Measurements from ENCODE around the gene SPRED3. TPM values are rescaled to one million over a fixed set of nuclear protein-coding genes. Genes with fewer than 3 reads are reported as not detected.
A peak's percentile ranks its signal among the peaks of the same experiment; 100 is the strongest.

Gene SPRED3
- total and polyA plus RNA-seq, 4 experiments from 2014 or later: 0.07 to 3.8 (median 3.0) TPM; not detected in 1

DNA sequence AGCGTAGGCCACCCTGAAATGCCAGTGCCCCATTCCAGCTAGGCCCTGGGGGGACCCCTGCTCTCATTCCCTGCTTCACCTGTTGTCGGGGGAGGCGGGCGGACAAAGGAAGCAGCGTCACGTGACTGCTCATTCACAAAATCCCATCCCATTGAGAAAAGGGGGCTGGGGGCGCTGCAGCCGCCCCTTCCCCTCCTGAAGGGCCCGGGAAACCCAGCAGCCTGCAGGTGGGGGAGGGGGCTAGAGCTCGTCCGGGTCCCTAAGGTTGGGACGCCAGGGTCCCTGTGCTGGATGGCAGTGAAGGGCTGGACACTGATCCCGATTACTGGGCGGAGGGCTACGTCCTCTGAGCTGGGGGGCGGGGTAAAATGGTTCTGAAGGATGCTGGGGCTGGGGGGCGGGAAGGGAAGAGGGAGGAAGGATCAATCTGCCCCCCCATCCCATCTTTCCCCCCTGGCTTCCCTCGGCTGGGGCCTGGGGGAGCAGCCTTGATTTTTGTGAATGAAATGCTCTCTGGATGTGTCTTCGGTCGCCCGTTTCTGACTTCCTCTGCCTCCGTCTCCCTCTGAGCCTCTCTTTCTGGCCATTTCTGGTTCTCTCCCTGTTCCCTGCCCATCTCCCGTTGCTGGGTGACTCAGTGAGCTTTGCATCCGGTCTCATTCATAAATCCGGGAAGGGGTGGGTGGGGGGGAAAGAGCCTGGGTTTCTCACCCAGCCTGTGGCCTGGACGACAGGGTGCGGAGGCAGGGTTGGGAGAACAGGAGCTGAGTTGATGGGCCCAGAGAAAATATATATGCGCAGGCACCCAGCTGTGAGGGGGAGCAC is 816 bp downstream of the SPRED3 start:
- Mint-ChIP-seq H3K36me3 (peaks cover 0 to 5% of the 10 kb centered on the region in 2 donors), H3K27me3 (peaks cover 0 to 9% of the 10 kb centered on the region in 2 donors), H3K4me3 (peak overlapping the region; percentile 59 to 83 (median 68)), H3K27ac (peak overlapping the region in 6 of 7 donors; percentile 25 to 66 (median 50)), H3K9me3 (no peaks in the 10 kb centered on the region), H3K4me1 (peaks cover 14 to 49% (median 22%) of the 10 kb centered on the region in 4 donors)
- peak overlapping the region; percentile 21 for H3K27ac ChIP-seq (ENCODE audit: low read depth, low read length)
- no peaks in the 10 kb centered on the region for H3K9me3 ChIP-seq (ENCODE audit: control insufficient read depth in 1 of 2, low read length in 2 of 2)
- H3K4me1 ChIP-seq (ENCODE audit: insufficient read depth, low read length): peaks cover 33% of the 10 kb centered on the region
- intact Hi-C loops (cut with micrococcal nuclease): no loop called here
- DNase-seq: peak in 1 of 5 donors; percentile 36
- H3K36me3 ChIP-seq (ENCODE audit: insufficient read depth, low read length): no peaks in the 10 kb centered on the region
- ChIA-PET CTCF (ENCODE audit: partially characterized antibody) (interaction anchor here (1.1 to 2.3 kb wide), 3 partner anchors 14 to 15 kb away, joined by 7 to 16 read pairs (median 9); partner anchors contain the start of genes FAM98C and PSMD8), POLR2A (ENCODE audit: partially characterized antibody) (interaction anchor here (3.1 to 4.3 kb wide), 2 partner anchors 13 kb away, joined by 31 to 78 read pairs; partner anchors contain the start of genes FAM98C and PSMD8)
- no peaks in the 10 kb centered on the region for H3K27me3 ChIP-seq (ENCODE audit: insufficient read depth, low read length)
- H3K4me3 ChIP-seq (ENCODE audit: low read length in 2 of 2): peak overlapping the region in 1 of 2 donors; percentile 41

DNA sequence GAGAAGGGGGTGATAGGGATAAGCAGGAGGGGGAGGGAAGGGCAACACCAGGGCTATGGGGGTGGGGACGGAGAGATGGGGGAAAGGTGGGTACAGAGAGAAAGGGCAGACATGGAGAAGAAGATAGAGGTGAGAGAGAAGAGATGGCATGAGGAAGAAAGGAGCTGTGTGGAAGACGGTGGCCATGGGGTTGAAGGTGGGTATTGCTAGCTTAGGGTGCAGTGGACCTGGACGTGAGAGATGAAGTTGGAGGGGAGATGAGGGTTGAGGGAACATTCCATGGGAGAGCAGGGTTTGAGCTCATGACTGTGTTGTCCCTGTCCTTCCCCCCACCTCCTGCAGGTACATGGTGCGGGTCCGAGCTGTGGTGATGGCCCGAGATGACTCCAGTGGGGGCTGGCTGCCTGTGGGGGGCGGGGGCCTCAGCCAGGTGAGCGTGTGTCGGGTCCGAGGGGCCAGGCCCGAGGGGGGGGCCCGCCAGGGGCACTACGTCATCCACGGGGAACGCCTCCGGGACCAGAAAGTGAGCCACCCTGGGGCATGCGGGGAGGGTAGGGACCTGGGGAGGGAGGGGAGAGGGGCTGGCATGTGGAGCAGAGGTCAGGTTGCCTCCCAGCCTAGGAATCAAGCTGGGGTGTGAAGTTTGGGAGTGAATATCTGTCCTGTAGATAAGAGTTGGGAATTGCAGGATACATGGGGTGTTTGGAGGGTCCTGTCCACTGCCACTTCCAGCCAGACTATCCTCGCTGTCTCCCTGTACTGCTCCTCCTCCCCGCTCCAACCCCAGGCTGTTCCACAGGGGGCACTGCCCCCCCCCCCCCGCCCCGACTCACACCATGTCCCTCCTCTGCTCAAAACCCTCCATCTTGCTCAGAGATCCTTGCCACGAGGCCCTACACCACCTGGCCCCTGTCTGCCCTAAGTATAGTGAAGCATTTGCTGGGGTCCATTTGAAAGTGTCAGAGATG is 1.7 kb downstream of the SPRED3 start:
- Histone ChIP-seq H3K4me1 (ENCODE audit: insufficient read depth, low read length) (peaks cover 42% of the 10 kb centered on the region), H3K27me3 (ENCODE audit: insufficient read depth, low read length) (no peaks in the 10 kb centered on the region), H3K4me3 (ENCODE audit: low read length in 2 of 2) (no peak overlapping the region), H3K36me3 (ENCODE audit: insufficient read depth, low read length) (no peaks in the 10 kb centered on the region), H3K27ac (ENCODE audit: low read depth, low read length) (no peak overlapping the region), H3K9me3 (ENCODE audit: control insufficient read depth in 1 of 2, low read length in 2 of 2) (no peaks in the 10 kb centered on the region)
- POLR2A ChIA-PET (ENCODE audit: partially characterized antibody): interaction anchor here (0.7 to 4.3 kb wide), 3 partner anchors 13 to 14 kb away, joined by 3 to 78 read pairs (median 3); partner anchors contain the start of genes FAM98C and PSMD8
- Mint-ChIP-seq H3K36me3 (peaks cover 0 to 4% of the 10 kb centered on the region in 2 donors), H3K27me3 (peaks cover 0 to 7% of the 10 kb centered on the region in 2 donors), H3K9me3 (no peaks in the 10 kb centered on the region), H3K4me1 (peaks cover 16 to 47% (median 28%) of the 10 kb centered on the region in 4 donors), H3K27ac (peak overlapping the region in 6 of 7 donors; percentile 1 to 58 (median 38)), H3K4me3 (peak overlapping the region in 6 of 8 donors; percentile 4 to 75 (median 44))
- intact Hi-C loops (cut with micrococcal nuclease): no loop called here
- DNase-seq: peak in 1 of 5 donors; percentile 10
- CTCF ChIA-PET (ENCODE audit: partially characterized antibody): interaction anchor here (0.8 to 1.1 kb wide), 2 partner anchors 13 to 16 kb away, joined by 3 to 7 read pairs; partner anchors contain the start of genes FAM98C and PSMD8

DNA sequence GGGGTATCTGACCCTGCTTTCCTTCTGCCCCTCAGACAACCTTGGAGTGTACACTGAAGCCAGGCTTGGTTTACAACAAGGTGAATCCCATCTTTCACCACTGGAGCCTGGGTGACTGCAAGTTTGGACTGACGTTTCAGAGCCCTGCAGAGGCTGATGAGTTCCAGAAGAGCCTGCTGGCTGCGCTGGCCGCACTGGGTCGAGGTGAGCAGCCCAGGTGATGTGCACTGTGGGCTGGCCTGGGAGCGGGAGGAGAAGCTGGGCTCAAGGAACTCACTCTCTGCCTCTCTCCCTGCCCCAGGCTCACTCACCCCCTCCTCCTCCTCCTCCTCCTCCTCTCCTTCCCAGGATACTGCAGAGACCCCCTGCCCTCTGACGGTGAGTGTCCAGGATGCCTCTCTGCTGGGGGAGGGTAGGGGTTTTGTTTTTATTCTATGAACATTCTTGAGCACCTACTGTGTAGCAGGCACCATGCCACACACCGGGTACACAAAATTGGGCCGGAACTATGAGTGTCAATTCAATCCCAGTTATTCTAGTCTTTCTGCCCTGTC is 3.5 kb downstream of the SPRED3 start:
- intact Hi-C loops (cut with micrococcal nuclease): no loop called here
- H3K27me3 Mint-ChIP-seq: peaks cover 0 to 7% of the 10 kb centered on the region in 2 donors
- Histone ChIP-seq H3K27me3 (ENCODE audit: insufficient read depth, low read length) (no peaks in the 10 kb centered on the region), H3K36me3 (ENCODE audit: insufficient read depth, low read length) (no peaks in the 10 kb centered on the region), H3K9me3 (ENCODE audit: control insufficient read depth in 1 of 2, low read length in 2 of 2) (no peaks in the 10 kb centered on the region), H3K4me3 (ENCODE audit: low read length in 2 of 2) (no peak overlapping the region), H3K27ac (ENCODE audit: low read depth, low read length) (no peak overlapping the region), H3K4me1 (ENCODE audit: insufficient read depth, low read length) (peaks cover 47% of the 10 kb centered on the region)
- H3K36me3 Mint-ChIP-seq: peaks cover 0 to 4% of the 10 kb centered on the region in 2 donors
- H3K4me1 Mint-ChIP-seq: peaks cover 19 to 55% (median 36%) of the 10 kb centered on the region in 4 donors
- peak overlapping the region in 1 of 8 donors; percentile 48 for H3K4me3 Mint-ChIP-seq
- DNase-seq: no peak
- no peaks in the 10 kb centered on the region for H3K9me3 Mint-ChIP-seq
- ChIA-PET POLR2A (ENCODE audit: partially characterized antibody) (interaction anchor here (1.0 kb wide), 1 partner anchor 11 kb away, joined by 3 read pairs; the partner anchor contains the start of gene FAM98C), CTCF (ENCODE audit: partially characterized antibody) (interaction anchor here (2.0 kb wide), 1 partner anchor 11 kb away, joined by 5 read pairs; the partner anchor contains the start of gene FAM98C)
- H3K27ac Mint-ChIP-seq: peak overlapping the region in 2 of 7 donors; percentile 7 to 55

DNA sequence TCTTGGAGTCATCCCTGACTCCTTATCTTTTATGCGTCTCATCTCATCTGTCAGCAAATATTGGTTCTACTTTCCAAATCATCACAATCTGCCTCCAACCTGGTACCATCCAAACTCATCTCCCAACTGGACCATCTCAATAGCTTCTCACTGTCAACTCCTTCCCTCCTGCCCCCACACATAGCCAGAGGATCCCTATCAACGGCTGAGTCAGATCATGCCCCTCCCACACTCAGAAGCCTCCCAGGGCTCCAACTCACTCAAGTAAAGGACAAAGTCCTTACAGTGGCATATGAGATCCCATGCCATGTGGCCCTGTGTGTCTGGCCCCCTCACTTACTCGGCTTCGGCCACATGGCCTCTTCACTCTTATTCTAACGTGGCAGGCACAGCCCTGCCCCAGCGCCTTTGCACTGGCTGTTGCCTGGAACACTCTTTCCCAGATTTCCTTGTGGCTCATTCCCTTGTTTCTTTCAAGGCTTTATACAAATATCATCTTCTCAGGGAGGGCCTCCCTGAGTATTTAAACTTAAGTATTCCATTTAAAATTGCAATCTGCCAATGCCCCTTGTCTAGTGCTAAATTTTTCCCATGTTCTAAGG is 4.3 kb downstream of the SPRED3 start:
- Histone ChIP-seq H3K36me3 (ENCODE audit: insufficient read depth, low read length) (no peaks in the 10 kb centered on the region), H3K4me3 (ENCODE audit: low read length in 2 of 2) (no peak overlapping the region), H3K4me1 (ENCODE audit: insufficient read depth, low read length) (peaks cover 39% of the 10 kb centered on the region), H3K9me3 (ENCODE audit: control insufficient read depth in 1 of 2, low read length in 2 of 2) (no peaks in the 10 kb centered on the region), H3K27me3 (ENCODE audit: insufficient read depth, low read length) (no peaks in the 10 kb centered on the region), H3K27ac (ENCODE audit: low read depth, low read length) (no peak overlapping the region)
- ChIA-PET CTCF (ENCODE audit: partially characterized antibody) (interaction anchor here (2.0 kb wide), 1 partner anchor 10 kb away, joined by 5 read pairs; the partner anchor contains the start of gene FAM98C), POLR2A (ENCODE audit: partially characterized antibody) (interaction anchor here (1.0 to 3.2 kb wide), 2 partner anchors 10 to 11 kb away, joined by 3 to 39 read pairs; partner anchors contain the start of gene FAM98C)
- no peak for DNase-seq
- Mint-ChIP-seq H3K9me3 (no peaks in the 10 kb centered on the region), H3K27me3 (peaks cover 0 to 4% of the 10 kb centered on the region in 2 donors), H3K4me3 (peak overlapping the region in 1 of 8 donors; percentile 2), H3K4me1 (peaks cover 14 to 52% (median 32%) of the 10 kb centered on the region in 4 donors), H3K36me3 (peaks cover 0 to 4% of the 10 kb centered on the region in 2 donors), H3K27ac (peak overlapping the region in 2 of 7 donors; percentile 17 to 43)
- intact Hi-C loops (cut with micrococcal nuclease): no loop called here

DNA sequence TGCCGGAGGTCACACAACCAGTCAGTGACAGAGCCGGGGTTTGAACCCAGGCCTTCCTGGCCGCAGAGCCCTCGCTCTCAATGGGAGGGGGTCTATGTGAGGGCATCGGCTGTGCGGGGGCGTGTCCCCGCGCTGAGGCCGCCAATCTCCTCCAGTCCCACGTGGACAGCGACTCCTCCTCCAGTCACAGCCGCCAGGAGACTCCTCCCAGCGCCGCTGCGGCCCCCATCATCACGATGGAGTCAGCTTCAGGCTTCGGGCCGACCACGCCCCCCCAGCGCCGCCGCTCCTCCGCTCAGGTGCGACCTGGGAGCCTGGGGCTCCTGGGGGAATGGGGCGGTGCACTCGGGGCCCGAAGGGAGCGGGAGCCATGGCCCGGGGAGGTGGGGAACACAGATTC is 6.0 kb downstream of the SPRED3 start:
- DNase-seq: peak; percentile 53 to 78 (median 58)
- intact Hi-C loops (cut with micrococcal nuclease): no loop called here
- ChIA-PET CTCF (ENCODE audit: partially characterized antibody) (interaction anchor here (1.9 to 2.2 kb wide), 2 partner anchors 9 to 20 kb away, joined by 4 to 14 read pairs; partner anchors contain the start of genes FAM98C and PSMD8), POLR2A (ENCODE audit: partially characterized antibody) (interaction anchor here (0.6 to 3.2 kb wide), 12 partner anchors 9 to 1013 kb away, joined by 3 to 39 read pairs (median 4); partner anchors contain the start of genes CATSPERG, FAM98C, MRPS12 and PSMD8)
- Mint-ChIP-seq H3K27ac (peak overlapping the region in 6 of 7 donors; percentile 32 to 89 (median 72)), H3K36me3 (no peaks in the 10 kb centered on the region), H3K9me3 (no peaks in the 10 kb centered on the region), H3K4me3 (peak overlapping the region; percentile 73 to 85 (median 80)), H3K4me1 (peaks cover 8 to 42% (median 23%) of the 10 kb centered on the region in 4 donors), H3K27me3 (no peaks in the 10 kb centered on the region)
- Histone ChIP-seq H3K4me1 (ENCODE audit: insufficient read depth, low read length) (peaks cover 24% of the 10 kb centered on the region), H3K27ac (ENCODE audit: low read depth, low read length) (no peak overlapping the region), H3K36me3 (ENCODE audit: insufficient read depth, low read length) (no peaks in the 10 kb centered on the region), H3K9me3 (ENCODE audit: control insufficient read depth in 1 of 2, low read length in 2 of 2) (no peaks in the 10 kb centered on the region), H3K27me3 (ENCODE audit: insufficient read depth, low read length) (no peaks in the 10 kb centered on the region), H3K4me3 (ENCODE audit: low read length in 2 of 2) (peak overlapping the region; percentile 29 to 51)
